Smooth muscle cell (in vitro differentiated cells): ENCODE data around the gene SIL1. TPM values are rescaled to one million over a fixed set of nuclear protein-coding genes. Genes with fewer than 3 reads are reported as not detected.

ENCODE experiments used
- DNase-seq: peaks from one replicate; lab custom pipeline; 2025; ENCODE audit not compliant: unreplicated experiment; lab: John Stamatoyannopoulos, UW
- H2AFZ ChIP-seq: fragments of 200-600 bp; sonication (generic); 2 replicates; pipeline ENCODE4 v1.6.0; 2016; ENCODE audit warnings: antibody characterized with exemption, low read depth, mild to moderate bottlenecking
- H3F3A ChIP-seq: fragments of 200-600 bp; sonication (generic); 2 replicates; pipeline ENCODE4 v1.6.0; 2017; ENCODE audit warnings: antibody characterized with exemption, low read depth
- H3K27ac ChIP-seq: fragments of 200-600 bp; sonication (generic); 2 replicates; pipeline ENCODE4 v1.5.1; 2016; ENCODE audit warnings: low read depth, mild to moderate bottlenecking
- H3K27me3 ChIP-seq: fragments of 200-600 bp; sonication (generic); 2 replicates; pipeline ENCODE4 v1.6.1; 2016; ENCODE audit warnings: low read depth, mild to moderate bottlenecking
- H3K36me3 ChIP-seq: fragments of 200-600 bp; sonication (generic); 2 replicates; pipeline ENCODE4 v1.5.1; 2016; ENCODE audit warnings: low read depth
- H3K4me1 ChIP-seq: fragments of 200-600 bp; sonication (generic); 2 replicates; pipeline ENCODE4 v1.5.1; 2016; ENCODE audit warnings: low read depth
- H3K4me2 ChIP-seq: fragments of 200-600 bp; sonication (generic); 2 replicates; pipeline ENCODE4 v1.6.0; 2016; ENCODE audit warnings: mild to moderate bottlenecking
- H3K4me3 ChIP-seq: fragments of 200-600 bp; sonication (generic); 2 replicates; pipeline ENCODE4 v1.5.1; 2016; ENCODE audit warnings: mild to moderate bottlenecking
- H3K79me2 ChIP-seq: fragments of 200-600 bp; sonication (generic); 2 replicates; pipeline ENCODE4 v1.6.0; 2016; ENCODE audit warnings: low read depth, mild to moderate bottlenecking
- H3K9ac ChIP-seq: fragments of 200-600 bp; sonication (generic); 2 replicates; pipeline ENCODE4 v1.6.0; 2016; ENCODE audit warnings: low read depth
- H3K9me3 ChIP-seq: fragments of 200-600 bp; sonication (generic); replicated peaks from 2 replicates; pipeline ENCODE4 v1.5.1; 2016; ENCODE audit warnings: low read depth
- H4K20me1 ChIP-seq: fragments of 200-600 bp; sonication (generic); 2 replicates; pipeline ENCODE4 v1.6.0; 2016; ENCODE audit warnings: low read depth
- CTCF ChIP-seq: fragments of 200-600 bp; sonication (generic); IDR thresholded peaks from 2 replicates; pipeline ENCODE4 v1.5.1; 2017; ENCODE audit warnings: borderline replicate concordance, mild to moderate bottlenecking, antibody characterized with exemption; ENCODE audit not compliant: insufficient read depth, poor library complexity, severe bottlenecking
- WGBS: methylation state at CpG from one replicate; pipeline ENCODE4 v1.1.7; 2016; ENCODE audit warnings: low lambda C conversion rate; 5-methylcytosine and 5-hydroxymethylcytosine counted together
- polyA plus RNA-seq: library from polyadenylated mRNA; unstranded; fragments of >200 nt; fragmentation: Nextera tagmentation; extraction: Ambion mirVana; gene quantifications from 2 replicates; pipeline ENCODE4 v1.2.1, GENCODE V29; 2016
- total RNA-seq: library from RNA; depleted of rRNA; stranded (reverse); fragments of >200 nt; gene quantifications from 2 replicates; pipeline ENCODE4 v1.2.3, GENCODE V29; 2014

The SIL1 gene
- total and polyA plus RNA-seq, 2 experiments from 2014 or later: 45.5 to 119 TPM

GRCh38 chr5:138953387-138954256 is 244.5 kb downstream of the SIL1 start:
- Histone ChIP-seq H3K27me3 (no peaks in the 10 kb centered on the region), H3K27ac (peak overlapping the region; percentile 24), H3K4me3 (no peak overlapping the region), H2AFZ (no peak overlapping the region), H3K36me3 (no peaks in the 10 kb centered on the region), H3K4me2 (peak overlapping the region; percentile 27), H3K9ac (no peak overlapping the region), H3K4me1 (peaks cover 33% of the 10 kb centered on the region), H3F3A (no peaks in the 10 kb centered on the region), H3K79me2 (no peaks in the 10 kb centered on the region), H3K9me3 (no peaks in the 10 kb centered on the region), H4K20me1 (peaks cover 4% of the 10 kb centered on the region)
- WGBS: 57% methylated on average over 14 of the region's 14 CpGs
- no peak for TF ChIP-seq CTCF
- DNase-seq: peak; percentile 27

- H3K4me2 ChIP-seq: peak overlapping the region; percentile 27
- no peak overlapping the region for H3K27ac ChIP-seq
- no peak for TF ChIP-seq CTCF
- H3K79me2 ChIP-seq: no peaks in the 10 kb centered on the region
- 97% methylated on average over 6 of the region's 6 CpGs for WGBS
- H3F3A ChIP-seq: no peaks in the 10 kb centered on the region
- peaks cover 4% of the 10 kb centered on the region for H4K20me1 ChIP-seq
- no peaks in the 10 kb centered on the region for H3K27me3 ChIP-seq
- H3K4me1 ChIP-seq: peaks cover 33% of the 10 kb centered on the region
- no peak overlapping the region for H2AFZ ChIP-seq
- no peaks in the 10 kb centered on the region for H3K9me3 ChIP-seq
- no peak for DNase-seq
- H3K9ac ChIP-seq: no peak overlapping the region
- H3K36me3 ChIP-seq: no peaks in the 10 kb centered on the region
- H3K4me3 ChIP-seq: no peak overlapping the region
Measured at GRCh38 chr5:138952962-138953361, 245.2 kb downstream of the SIL1 start.

GRCh38 chr5:138951986-138952735 is 246.0 kb downstream of the SIL1 start:
- no peak for DNase-seq
- WGBS: 95% methylated on average over 17 of the region's 17 CpGs
- H3K4me1 ChIP-seq: peaks cover 33% of the 10 kb centered on the region
- H3K4me3 ChIP-seq: no peak overlapping the region
- H3K27ac ChIP-seq: no peak overlapping the region
- H3K4me2 ChIP-seq: no peak overlapping the region
- no peaks in the 10 kb centered on the region for H3F3A ChIP-seq
- no peak overlapping the region for H2AFZ ChIP-seq
- no peaks in the 10 kb centered on the region for H3K79me2 ChIP-seq
- peaks cover 4% of the 10 kb centered on the region for H4K20me1 ChIP-seq
- H3K9ac ChIP-seq: no peak overlapping the region
- H3K27me3 ChIP-seq: no peaks in the 10 kb centered on the region
- H3K9me3 ChIP-seq: no peaks in the 10 kb centered on the region
- TF ChIP-seq CTCF: no peak
- H3K36me3 ChIP-seq: no peaks in the 10 kb centered on the region
